Peyer's patch (tissue), 4 donors: ENCODE measurements around the gene TTLL4.

ENCODE experiments used
- CTCF ChIP-seq, 6 experiments: fragments of 450-650 bp in 4 of 6; fragments of 200-600 bp in 2 of 6; sonication (generic) in 1 of 6; IDR thresholded peaks; one replicate each; pipeline ENCODE4 v1.5.1; 2017 to 2019; ENCODE audit warnings: antibody characterized with exemption in 6 of 6, mild to moderate bottlenecking in 3 of 6, moderate library complexity in 1 of 6
- POLR2A ChIP-seq, 2 donors: fragments of 450-650 bp; IDR thresholded peaks; one replicate each; pipeline ENCODE4 v1.5.1; 2017; ENCODE audit warnings: antibody characterized with exemption in 2 of 2, mild to moderate bottlenecking in 2 of 2, moderate library complexity in 2 of 2

GRCh38 chr2:218755567-218756404 is 45.2 kb downstream of the TTLL4 start:
- no peak for TF ChIP-seq POLR2A (IDR thresholded peaks at IDR 0.05)
- no peak for TF ChIP-seq CTCF (IDR thresholded peaks at IDR 0.05)
